ENCODE results near the gene DHRSX.
"Not testable (repeated sequence)": the region's sequence is repeated elsewhere in the genome, so short reads cannot be mapped to it uniquely, and the experiment has no call there.

The DHRSX gene

GRCh38 chrX:2388669-2389068, 112.1 kb downstream of the DHRSX start:
- no peak for DNase-seq

GRCh38 chrX:2387614-2388239, 113.0 kb downstream of the DHRSX start:
- DNase-seq, result no peak

- no peak for DNase-seq
These were observed 115.6 kb downstream of the DHRSX start for GRCh38 chrX:2385224-2385623.

GRCh38 chrX:2384486-2384885, 116.3 kb downstream of the DHRSX start:
- no peak for DNase-seq

GRCh38 chrX:2383735-2384134, 117.0 kb downstream of the DHRSX start:
- no peak for DNase-seq

- no peak for DNase-seq
These were observed 117.6 kb downstream of the DHRSX start for GRCh38 chrX:2383144-2383543.

GRCh38 chrX:2382433-2383048, 118.2 kb downstream of the DHRSX start:
- not testable (repeated sequence) for DNase-seq

GRCh38 chrX:2376166-2376565, 124.6 kb downstream of the DHRSX start:
- DNase-seq, result peak; percentile 16

GRCh38 chrX:2374086-2374485, 126.7 kb downstream of the DHRSX start:
- no peak for DNase-seq

- DNase-seq, result no peak
These were observed 127.2 kb downstream of the DHRSX start for GRCh38 chrX:2373615-2374014.

GRCh38 chrX:2371026-2371711, 129.6 kb downstream of the DHRSX start:
- DNase-seq, result no peak

GRCh38 chrX:2370456-2370855, 130.3 kb downstream of the DHRSX start:
- no peak for DNase-seq

- no peak for DNase-seq
These were observed 131.6 kb downstream of the DHRSX start for GRCh38 chrX:2369206-2369605.

GRCh38 chrX:2360731-2361130, 140.0 kb downstream of the DHRSX start:
- no peak for DNase-seq

- not testable (repeated sequence) for DNase-seq
These were observed 141.3 kb downstream of the DHRSX start for GRCh38 chrX:2359522-2359921.

GRCh38 chrX:2351999-2352995, 148.5 kb downstream of the DHRSX start:
- DNase-seq, result peak; percentile 34

- DNase-seq, result no peak
These were observed 149.5 kb downstream of the DHRSX start for GRCh38 chrX:2351321-2351720.

- DNase-seq, result not testable (repeated sequence)
These were observed 150.1 kb downstream of the DHRSX start for GRCh38 chrX:2350703-2351102.

- not testable (repeated sequence) for DNase-seq
These were observed 150.7 kb downstream of the DHRSX start for GRCh38 chrX:2350036-2350435.

- no peak for DNase-seq
These were observed 152.6 kb downstream of the DHRSX start for GRCh38 chrX:2348211-2348610.

- no peak for DNase-seq
These were observed 154.6 kb downstream of the DHRSX start for GRCh38 chrX:2346158-2346557.

GRCh38 chrX:2345562-2345961, 155.2 kb downstream of the DHRSX start:
- no peak for DNase-seq

GRCh38 chrX:2343413-2343812, 157.4 kb downstream of the DHRSX start:
- no peak for DNase-seq
